ENCODE results near the gene GLRX5.

Gene GLRX5

GRCh38 chr14:95545515-95546168 lies 10.8 kb downstream of the GLRX5 start:
- H3K27ac ChIP-seq (ENCODE audit: poor library complexity, severe bottlenecking) = no peak overlapping the region
- H3K4me1 ChIP-seq (ENCODE audit: insufficient read depth, poor library complexity, severe bottlenecking) = peaks cover 26% of the 10 kb centered on the region
- no peak for DNase-seq (ENCODE audit: low spot score)
- peak; percentile 83 for ATAC-seq (ENCODE audit: low read depth)
- H3K9me3 ChIP-seq (ENCODE audit: severe bottlenecking) = no peaks in the 10 kb centered on the region
- TF ChIP-seq CTCF (IDR thresholded peaks at IDR 0.05; ENCODE audit: poor library complexity, severe bottlenecking) = no peak
- H3K36me3 ChIP-seq (ENCODE audit: low read depth) = peaks cover 17% of the 10 kb centered on the region
- H3K4me3 ChIP-seq (ENCODE audit: severe bottlenecking) = no peak overlapping the region
- no peaks in the 10 kb centered on the region for H3K27me3 ChIP-seq (ENCODE audit: insufficient read depth, poor library complexity, severe bottlenecking)

- Histone ChIP-seq H3K9me3 (ENCODE audit: severe bottlenecking) (no peaks in the 10 kb centered on the region), H3K36me3 (ENCODE audit: low read depth) (peaks cover 17% of the 10 kb centered on the region), H3K4me3 (ENCODE audit: severe bottlenecking) (no peak overlapping the region), H3K27me3 (ENCODE audit: insufficient read depth, poor library complexity, severe bottlenecking) (no peaks in the 10 kb centered on the region), H3K27ac (ENCODE audit: poor library complexity, severe bottlenecking) (peak overlapping the region; percentile 42), H3K4me1 (ENCODE audit: insufficient read depth, poor library complexity, severe bottlenecking) (peaks cover 26% of the 10 kb centered on the region)
- ATAC-seq (ENCODE audit: low read depth) (peak; percentile 21), DNase-seq (ENCODE audit: low spot score) (no peak)
- TF ChIP-seq CTCF (IDR thresholded peaks at IDR 0.05; ENCODE audit: poor library complexity, severe bottlenecking) = no peak
Measured at GRCh38 chr14:95547272-95547625, 12.4 kb downstream of the GLRX5 start.

- Histone ChIP-seq H3K27ac (ENCODE audit: poor library complexity, severe bottlenecking) (peak overlapping the region; percentile 42), H3K9me3 (ENCODE audit: severe bottlenecking) (no peaks in the 10 kb centered on the region), H3K36me3 (ENCODE audit: low read depth) (peaks cover 17% of the 10 kb centered on the region), H3K4me3 (ENCODE audit: severe bottlenecking) (no peak overlapping the region), H3K4me1 (ENCODE audit: insufficient read depth, poor library complexity, severe bottlenecking) (peaks cover 26% of the 10 kb centered on the region), H3K27me3 (ENCODE audit: insufficient read depth, poor library complexity, severe bottlenecking) (no peaks in the 10 kb centered on the region)
- no peak for DNase-seq (ENCODE audit: low spot score)
- ATAC-seq (ENCODE audit: low read depth) = peak; percentile 78
- TF ChIP-seq CTCF (IDR thresholded peaks at IDR 0.05; ENCODE audit: poor library complexity, severe bottlenecking) = no peak
Measured at GRCh38 chr14:95547626-95548327, 12.9 kb downstream of the GLRX5 start.

GRCh38 chr14:95548328-95548929 lies 13.6 kb downstream of the GLRX5 start:
- no peak for ATAC-seq (ENCODE audit: low read depth)
- peaks cover 17% of the 10 kb centered on the region for H3K36me3 ChIP-seq (ENCODE audit: low read depth)
- H3K9me3 ChIP-seq (ENCODE audit: severe bottlenecking) = no peaks in the 10 kb centered on the region
- H3K4me3 ChIP-seq (ENCODE audit: severe bottlenecking) = no peak overlapping the region
- DNase-seq (ENCODE audit: low spot score) = no peak
- peak overlapping the region; percentile 42 for H3K27ac ChIP-seq (ENCODE audit: poor library complexity, severe bottlenecking)
- no peaks in the 10 kb centered on the region for H3K27me3 ChIP-seq (ENCODE audit: insufficient read depth, poor library complexity, severe bottlenecking)
- peaks cover 26% of the 10 kb centered on the region for H3K4me1 ChIP-seq (ENCODE audit: insufficient read depth, poor library complexity, severe bottlenecking)
- no peak for TF ChIP-seq CTCF (IDR thresholded peaks at IDR 0.05; ENCODE audit: poor library complexity, severe bottlenecking)

Data from RWPE2 (cell line).